K562 (cell line): ENCODE measurements around the gene TAF12. TPM values are rescaled to one million over a fixed set of nuclear protein-coding genes. Genes with fewer than 3 reads are reported as not detected.

Experiments used
- ETV1 ChIP-seq: fragments of 450-650 bp; conservative IDR thresholded peaks from 2 replicates; pipeline ENCODE4 v1.6.1; 2016; ENCODE audit warnings: missing genetic modification characterization, control low read depth, low read depth, missing compliant biosample characterization
- JUN ChIP-seq, 2 experiments: sonication (generic) in 1 of 2; formaldehyde crosslinking in 1 of 2; IDR thresholded peaks; 2 replicates each; pipeline versions ENCODE4 v1.6.1 to v1.8.0; 2012 to 2022; ENCODE audit warnings: borderline replicate concordance in 2 of 2, mild to moderate bottlenecking in 2 of 2, improper control_type of control experiment in 1 of 2, low read depth in 1 of 2, low read length in 1 of 2, missing genetic modification reagents in 1 of 2
- JUND ChIP-seq, 2 experiments: IDR thresholded peaks; 2 replicates in 1 of 2; 3 replicates in 1 of 2; pipeline ENCODE4 v1.6.1; 2011; ENCODE audit warnings: borderline replicate concordance in 2 of 2, low read depth in 2 of 2, low read length in 2 of 2, improper control_type of control experiment in 1 of 2, missing biosample characterization in 1 of 2, missing genetic modification characterization in 1 of 2, missing genetic modification reagents in 1 of 2
- L3MBTL2 ChIP-seq: fragments of 450-650 bp; IDR thresholded peaks from 2 replicates; pipeline ENCODE4 v1.6.1; 2016; ENCODE audit warnings: mild to moderate bottlenecking, moderate library complexity
- polyA plus RNA-seq, 8 experiments: library from polyadenylated mRNA; depleted of rRNA in 4 of 8; stranded (reverse) in 5 of 8; unstranded in 3 of 8; fragments of >200 nt; fragmentation: Nextera tagmentation in 2 of 8; fragmentation: Illumina TruSeq in 1 of 8; extraction: Ambion mirVana in 2 of 8; extraction: Trizol in 1 of 8; gene quantifications; 2 replicates each; pipeline versions ENCODE4 v1.2.1 to v1.2.3, GENCODE V29; 2011 to 2014; ENCODE audit warnings: inconsistent platforms in 1 of 8, missing spikeins in 1 of 8
- total RNA-seq, 7 experiments: library from RNA; depleted of rRNA in 6 of 7; stranded (reverse); fragments of >200 nt in 6 of 7; fragmentation: Illumina TruSeq in 2 of 7; extraction: Trizol in 2 of 7; gene quantifications; 2 replicates each; pipeline versions ENCODE4 v1.2.1 to v1.2.3, GENCODE V29; 2011 to 2021; ENCODE audit warnings: low replicate concordance in 1 of 7
- TF ChIP-seq, protein P1 (sequence below), 2 experiments: fragments of 450-650 bp; formaldehyde crosslinking in 1 of 2; IDR thresholded peaks; 2 replicates each; pipeline versions ENCODE4 v1.4.0 to v1.6.1; 2014 to 2020; ENCODE audit warnings: mild to moderate bottlenecking in 2 of 2, borderline replicate concordance in 1 of 2, low read depth in 1 of 2
- TF ChIP-seq, protein P2 (sequence below): fragments of 250-450 bp; sonication (Bioruptor Pico); IDR thresholded peaks from 2 replicates; pipeline ENCODE4 v1.4.0; 2020; ENCODE audit warnings: mild to moderate bottlenecking, moderate library complexity
- TF ChIP-seq, protein P3 (sequence below): sonication (generic); formaldehyde crosslinking; IDR thresholded peaks from 2 replicates; pipeline ENCODE4 v1.8.1; 2023; ENCODE audit warnings: mild to moderate bottlenecking, missing genetic modification reagents

The TAF12 gene
- total and polyA plus RNA-seq, 9 of the 15 experiments (the other 6 are each of a cell fraction or from before 2014, with no cell fraction given), result 31.6 to 89.0 (median 50.5) TPM

DNA sequence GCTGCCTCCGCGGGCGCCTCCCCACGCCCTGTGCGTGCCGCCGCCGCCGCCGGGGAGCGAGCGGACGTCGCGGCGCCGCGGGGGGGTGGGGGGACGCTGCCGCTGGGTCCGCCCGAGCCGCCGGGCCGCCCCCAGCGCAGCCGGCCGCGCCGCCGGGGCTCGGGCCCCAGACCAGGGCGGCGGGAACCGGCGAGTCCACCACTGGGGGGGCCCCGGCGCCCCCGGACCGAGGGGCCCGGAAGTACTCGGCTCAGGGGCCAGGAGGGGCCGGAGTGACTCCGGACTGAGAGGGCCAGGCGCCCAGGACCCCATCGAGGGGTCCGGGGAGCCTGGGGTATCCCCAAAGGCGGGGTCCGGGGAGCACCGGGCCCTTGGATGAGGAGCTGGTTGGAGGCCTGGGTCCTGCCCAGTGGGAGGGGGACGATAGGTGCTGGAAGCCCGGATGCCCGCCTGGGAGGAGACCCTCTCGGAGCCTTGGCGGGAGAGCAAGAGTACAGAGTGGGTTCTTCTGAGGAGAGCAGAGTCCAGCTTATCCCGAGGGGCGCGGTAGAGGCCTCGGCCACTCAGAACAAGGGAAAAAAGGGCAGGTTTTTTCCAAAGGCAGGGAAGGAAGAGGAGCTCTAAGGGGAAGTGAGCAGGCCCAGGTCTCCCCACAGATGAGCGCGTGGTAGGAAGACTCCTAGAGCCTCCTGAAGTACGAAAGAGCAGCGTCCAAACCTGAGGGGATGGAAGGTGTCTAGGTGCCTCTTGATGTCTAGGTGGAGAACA lies 26.3 kb upstream of the TAF12 start (continued):
- TF ChIP-seq, protein P1, sequence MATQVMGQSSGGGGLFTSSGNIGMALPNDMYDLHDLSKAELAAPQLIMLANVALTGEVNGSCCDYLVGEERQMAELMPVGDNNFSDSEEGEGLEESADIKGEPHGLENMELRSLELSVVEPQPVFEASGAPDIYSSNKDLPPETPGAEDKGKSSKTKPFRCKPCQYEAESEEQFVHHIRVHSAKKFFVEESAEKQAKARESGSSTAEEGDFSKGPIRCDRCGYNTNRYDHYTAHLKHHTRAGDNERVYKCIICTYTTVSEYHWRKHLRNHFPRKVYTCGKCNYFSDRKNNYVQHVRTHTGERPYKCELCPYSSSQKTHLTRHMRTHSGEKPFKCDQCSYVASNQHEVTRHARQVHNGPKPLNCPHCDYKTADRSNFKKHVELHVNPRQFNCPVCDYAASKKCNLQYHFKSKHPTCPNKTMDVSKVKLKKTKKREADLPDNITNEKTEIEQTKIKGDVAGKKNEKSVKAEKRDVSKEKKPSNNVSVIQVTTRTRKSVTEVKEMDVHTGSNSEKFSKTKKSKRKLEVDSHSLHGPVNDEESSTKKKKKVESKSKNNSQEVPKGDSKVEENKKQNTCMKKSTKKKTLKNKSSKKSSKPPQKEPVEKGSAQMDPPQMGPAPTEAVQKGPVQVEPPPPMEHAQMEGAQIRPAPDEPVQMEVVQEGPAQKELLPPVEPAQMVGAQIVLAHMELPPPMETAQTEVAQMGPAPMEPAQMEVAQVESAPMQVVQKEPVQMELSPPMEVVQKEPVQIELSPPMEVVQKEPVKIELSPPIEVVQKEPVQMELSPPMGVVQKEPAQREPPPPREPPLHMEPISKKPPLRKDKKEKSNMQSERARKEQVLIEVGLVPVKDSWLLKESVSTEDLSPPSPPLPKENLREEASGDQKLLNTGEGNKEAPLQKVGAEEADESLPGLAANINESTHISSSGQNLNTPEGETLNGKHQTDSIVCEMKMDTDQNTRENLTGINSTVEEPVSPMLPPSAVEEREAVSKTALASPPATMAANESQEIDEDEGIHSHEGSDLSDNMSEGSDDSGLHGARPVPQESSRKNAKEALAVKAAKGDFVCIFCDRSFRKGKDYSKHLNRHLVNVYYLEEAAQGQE (IDR thresholded peaks at IDR 0.05; ENCODE audit: borderline replicate concordance), result peak; percentile 68
- TF ChIP-seq, protein P1 (CRISPR knock-in tag; IDR thresholded peaks at IDR 0.05; ENCODE audit: low read depth), result 0 out of 2 replicates have a peak, but pooled peaks have one; percentile 50
- TF ChIP-seq ETV1 (tag), result no peak
- no peak; the same call in 1 of the 2 replicates for TF ChIP-seq L3MBTL2
- TF ChIP-seq, protein P2, sequence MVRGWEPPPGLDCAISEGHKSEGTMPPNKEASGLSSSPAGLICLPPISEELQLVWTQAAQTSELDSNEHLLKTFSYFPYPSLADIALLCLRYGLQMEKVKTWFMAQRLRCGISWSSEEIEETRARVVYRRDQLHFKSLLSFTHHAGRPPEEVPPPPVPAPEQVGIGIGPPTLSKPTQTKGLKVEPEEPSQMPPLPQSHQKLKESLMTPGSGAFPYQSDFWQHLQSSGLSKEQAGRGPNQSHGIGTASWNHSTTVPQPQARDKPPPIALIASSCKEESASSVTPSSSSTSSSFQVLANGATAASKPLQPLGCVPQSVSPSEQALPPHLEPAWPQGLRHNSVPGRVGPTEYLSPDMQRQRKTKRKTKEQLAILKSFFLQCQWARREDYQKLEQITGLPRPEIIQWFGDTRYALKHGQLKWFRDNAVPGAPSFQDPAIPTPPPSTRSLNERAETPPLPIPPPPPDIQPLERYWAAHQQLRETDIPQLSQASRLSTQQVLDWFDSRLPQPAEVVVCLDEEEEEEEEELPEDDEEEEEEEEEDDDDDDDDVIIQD (CRISPR knock-in tag), result no peak
- TF ChIP-seq JUN (IDR thresholded peaks at IDR 0.05; ENCODE audit: borderline replicate concordance, low read depth, low read length), result no peak
- 0 out of 2 replicates have a peak, but pooled peaks have one; percentile 43 for TF ChIP-seq JUN (CRISPR knock-in tag; IDR thresholded peaks at IDR 0.05; ENCODE audit: borderline replicate concordance)
- TF ChIP-seq, protein P3, sequence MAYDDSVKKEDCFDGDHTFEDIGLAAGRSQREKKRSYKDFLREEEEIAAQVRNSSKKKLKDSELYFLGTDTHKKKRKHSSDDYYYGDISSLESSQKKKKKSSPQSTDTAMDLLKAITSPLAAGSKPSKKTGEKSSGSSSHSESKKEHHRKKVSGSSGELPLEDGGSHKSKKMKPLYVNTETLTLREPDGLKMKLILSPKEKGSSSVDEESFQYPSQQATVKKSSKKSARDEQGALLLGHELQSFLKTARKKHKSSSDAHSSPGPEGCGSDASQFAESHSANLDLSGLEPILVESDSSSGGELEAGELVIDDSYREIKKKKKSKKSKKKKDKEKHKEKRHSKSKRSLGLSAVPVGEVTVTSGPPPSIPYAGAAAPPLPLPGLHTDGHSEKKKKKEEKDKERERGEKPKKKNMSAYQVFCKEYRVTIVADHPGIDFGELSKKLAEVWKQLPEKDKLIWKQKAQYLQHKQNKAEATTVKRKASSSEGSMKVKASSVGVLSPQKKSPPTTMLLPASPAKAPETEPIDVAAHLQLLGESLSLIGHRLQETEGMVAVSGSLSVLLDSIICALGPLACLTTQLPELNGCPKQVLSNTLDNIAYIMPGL, result no peak
- TF ChIP-seq JUND (IDR thresholded peaks at IDR 0.05; ENCODE audit: borderline replicate concordance, low read depth, low read length), result no peak
- TF ChIP-seq JUND (tag; IDR thresholded peaks at IDR 0.05; ENCODE audit: borderline replicate concordance, low read depth, low read length), result no peak
